Myocyte (in vitro differentiated cells): ENCODE results near the gene MECP2. TPM values are rescaled to one million over a fixed set of nuclear protein-coding genes. Genes with fewer than 3 reads are reported as not detected.

Experiments
- DNase-seq: peaks from one replicate; pipeline ENCODE4 v3.0.0-alpha.2; 2012; ENCODE audit warnings: low read depth
- total RNA-seq: library from RNA; depleted of rRNA; stranded (reverse); fragments of >200 nt; gene quantifications from 2 replicates; pipeline ENCODE4 v1.2.3, GENCODE V29; 2014

Gene MECP2
- total RNA-seq, 1 donor from 2014 or later: 28.5 TPM

DNA sequence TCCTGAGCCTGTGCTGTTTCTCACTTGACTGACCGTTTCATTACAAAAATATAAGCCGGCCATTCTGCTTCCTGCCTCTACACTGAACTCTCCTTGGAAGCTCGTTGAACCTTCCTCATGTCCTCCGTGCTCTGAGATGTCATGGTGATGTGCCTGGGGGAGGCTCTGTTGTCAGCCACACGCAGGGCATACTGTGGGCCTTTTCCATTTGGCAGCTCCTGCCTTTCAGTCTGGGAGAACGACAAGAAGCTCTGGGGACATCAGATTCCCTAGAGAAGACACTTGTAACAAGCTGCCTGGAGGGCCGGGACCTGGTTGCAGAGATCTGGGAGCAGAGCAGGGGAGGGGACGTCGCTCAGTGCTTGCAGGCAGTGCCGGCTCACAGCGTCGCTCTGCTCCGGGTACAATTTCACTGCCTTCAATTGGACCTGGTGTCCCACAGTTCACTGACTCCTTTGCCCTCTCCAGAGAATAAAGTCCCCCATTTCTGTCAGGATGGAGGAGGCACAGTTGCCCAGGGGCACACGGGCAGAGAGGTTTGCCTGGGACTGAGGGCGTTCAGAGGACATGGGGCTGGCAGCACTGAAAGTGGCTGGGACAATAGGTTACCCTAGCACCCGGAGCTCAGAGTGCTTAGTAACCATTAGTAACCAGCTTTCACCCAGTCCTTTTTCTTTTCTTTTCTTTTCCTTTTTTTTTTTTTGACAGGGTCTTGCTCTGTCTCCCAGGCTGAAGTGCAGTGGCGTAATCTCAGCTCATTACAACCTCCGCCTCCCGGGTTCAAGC lies 19.1 kb upstream of the MECP2 start:
- DNase-seq: no peak

DNA sequence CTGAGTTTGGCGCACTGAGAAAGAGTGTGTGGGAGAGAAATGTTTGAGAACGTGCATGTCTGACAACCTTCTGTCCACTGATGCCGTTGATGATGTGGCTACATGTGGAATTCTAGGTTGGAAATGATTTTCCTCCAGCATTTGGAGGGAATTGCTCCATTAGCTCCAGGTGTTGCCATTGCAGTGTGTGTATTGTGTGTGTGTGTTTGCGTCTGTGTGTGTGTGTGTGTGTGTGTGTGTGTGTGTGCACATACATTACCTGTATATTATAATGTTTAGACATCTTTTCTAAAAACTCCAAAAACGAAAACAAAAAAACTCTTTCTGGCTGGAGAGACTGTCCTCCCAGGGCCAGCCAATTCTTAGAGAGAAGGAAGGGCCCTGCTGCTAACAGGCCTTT lies 18.2 kb upstream of the MECP2 start:
- DNase-seq: no peak

DNA sequence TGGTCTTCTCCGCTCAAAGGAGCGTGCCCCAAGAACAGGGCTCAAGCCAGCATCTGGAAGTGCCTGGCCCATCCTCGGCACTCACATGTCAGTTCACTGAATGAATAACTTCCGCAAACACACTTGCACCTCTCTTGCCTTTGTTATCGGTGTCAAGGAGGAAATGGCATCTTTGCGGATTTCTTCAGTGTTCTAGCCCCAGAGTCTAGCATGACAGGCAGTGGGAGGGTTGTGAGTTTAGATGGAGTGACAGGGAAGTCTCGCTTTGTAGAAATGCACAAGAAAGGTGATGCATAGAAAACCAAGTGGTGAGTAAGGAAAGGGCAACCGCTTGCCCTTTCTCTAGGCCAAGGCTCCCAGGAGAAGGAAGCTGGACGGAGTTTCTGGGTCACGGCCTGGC lies 17.6 kb upstream of the MECP2 start:
- no peak for DNase-seq

DNA sequence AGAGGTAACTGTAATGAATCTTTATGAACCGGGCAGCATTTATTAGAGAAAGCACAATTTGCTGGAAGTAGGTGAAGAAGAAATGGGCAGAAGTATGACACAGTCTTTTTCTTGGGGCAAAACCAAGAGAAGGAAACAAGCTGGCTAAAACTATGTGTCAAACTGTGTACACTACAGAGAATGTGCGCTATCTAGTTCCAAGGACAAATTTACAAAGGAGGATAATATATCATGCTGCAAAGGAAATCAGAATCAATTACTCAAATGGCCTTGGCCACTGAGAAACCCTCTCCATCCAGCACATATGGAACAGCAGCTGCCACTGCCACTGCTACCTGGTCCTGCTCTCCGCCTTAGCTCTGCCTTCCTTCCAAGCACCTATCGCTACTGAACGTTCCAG lies 17.1 kb upstream of the MECP2 start:
- no peak for DNase-seq

DNA sequence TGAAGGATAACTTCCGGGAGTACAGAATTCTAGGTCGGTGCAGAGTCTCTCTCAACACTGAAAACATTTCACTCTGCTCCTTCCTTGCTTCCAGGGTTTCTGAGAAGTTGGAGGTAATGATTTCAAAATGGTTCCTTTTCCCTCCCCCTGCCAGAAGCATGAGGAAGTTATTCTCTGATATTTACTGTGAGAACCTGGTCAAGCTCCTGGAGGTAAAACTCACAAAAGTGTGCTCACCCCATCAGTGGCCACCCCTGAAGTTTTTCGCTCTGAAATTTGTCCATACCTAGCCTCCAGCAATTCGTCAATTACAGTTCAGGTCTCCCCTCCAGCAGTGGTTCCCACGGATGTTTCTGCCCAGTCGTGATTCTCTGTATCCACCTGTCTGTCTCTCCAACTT lies 16.2 kb upstream of the MECP2 start:
- DNase-seq: no peak

DNA sequence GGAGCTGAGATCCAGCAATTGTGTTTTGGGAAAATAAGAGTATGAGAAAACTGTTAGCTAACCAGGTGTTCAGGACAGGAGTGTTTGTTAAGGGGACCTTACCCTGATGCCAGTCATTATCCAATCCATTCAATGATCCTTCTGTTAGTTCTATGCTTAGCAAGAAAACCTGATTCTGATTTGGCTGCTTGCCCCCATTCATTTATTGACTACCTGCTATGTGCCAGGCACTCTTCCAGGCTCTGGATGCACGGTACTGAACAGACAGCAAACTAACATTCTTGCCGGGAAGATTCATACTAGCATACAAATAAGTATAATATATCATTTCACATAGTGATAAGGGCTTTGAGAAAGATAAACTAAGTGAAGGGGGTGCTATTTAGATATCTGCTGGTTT lies 1.0 kb upstream of the MECP2 start:
- no peak for DNase-seq

DNA sequence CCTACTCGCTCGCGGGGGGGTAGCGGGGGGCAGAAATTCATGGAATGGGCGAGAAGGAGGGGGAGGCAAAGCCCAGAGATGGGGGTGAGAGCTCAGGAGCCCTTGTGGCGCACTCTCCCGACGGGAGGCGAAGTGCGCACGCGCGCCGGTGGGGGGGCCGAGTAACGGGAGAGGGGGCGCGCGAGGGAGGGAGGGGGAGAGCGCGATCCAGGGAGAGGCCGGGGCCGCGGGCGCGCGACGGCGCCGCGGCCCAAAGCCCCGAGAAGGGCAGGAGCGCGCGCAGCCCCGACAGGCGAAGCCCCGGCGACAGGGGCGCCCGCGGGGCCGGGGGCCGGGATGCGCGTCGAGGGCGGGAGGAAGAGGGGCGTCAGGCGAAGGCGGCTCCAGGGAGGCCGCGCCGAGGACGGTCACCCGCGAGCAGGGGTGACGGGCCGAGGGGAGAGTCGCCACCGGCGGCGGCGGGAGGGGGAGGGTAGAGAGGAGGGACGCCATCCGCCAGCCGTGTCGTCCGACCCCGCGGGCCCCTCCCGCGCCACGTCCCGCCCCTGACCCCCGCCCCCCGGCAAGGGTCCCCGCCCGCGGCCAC lies 421 bp downstream of the MECP2 start:
- peak; percentile 75 for DNase-seq

DNA sequence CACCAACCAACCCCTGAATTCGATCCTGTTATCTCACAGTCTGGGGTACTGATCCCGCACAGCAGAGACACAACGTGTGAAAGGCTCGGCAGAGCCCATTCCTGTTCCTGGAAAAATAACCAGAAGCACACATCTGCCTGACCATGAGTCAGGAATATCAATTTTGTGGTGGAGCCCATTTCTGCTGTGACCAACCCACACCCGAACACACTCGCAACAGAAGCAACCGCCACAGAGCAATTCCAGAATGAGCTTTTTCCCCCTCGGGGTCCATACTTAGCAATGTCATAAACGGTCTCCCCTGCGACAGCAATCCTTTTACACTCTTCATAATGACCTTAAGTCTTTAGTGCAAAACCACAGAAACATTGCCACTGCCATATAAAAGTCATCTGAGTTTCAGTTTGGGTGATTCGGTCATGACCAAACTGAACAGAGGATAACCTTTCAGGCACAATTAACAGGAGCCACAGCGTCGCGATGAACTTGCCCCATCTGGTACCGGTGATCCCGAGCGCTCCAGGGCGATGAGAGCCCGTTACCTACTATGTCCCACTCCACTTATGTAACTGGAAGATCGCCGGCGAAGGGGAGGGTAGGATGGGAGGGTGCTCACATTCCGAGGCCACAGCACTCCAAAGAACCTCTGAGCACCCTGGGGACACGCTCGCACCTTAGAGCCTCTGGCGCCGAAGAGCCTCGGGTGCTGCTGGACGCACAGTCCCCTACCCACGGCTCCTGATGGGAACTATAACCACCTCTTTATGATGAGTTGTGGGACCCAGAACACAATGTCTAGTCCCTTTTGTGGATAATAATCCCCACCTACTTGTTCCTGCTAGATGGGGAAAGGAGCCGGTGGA lies 1.1 kb downstream of the MECP2 start:
- peak; percentile 32 for DNase-seq

DNA sequence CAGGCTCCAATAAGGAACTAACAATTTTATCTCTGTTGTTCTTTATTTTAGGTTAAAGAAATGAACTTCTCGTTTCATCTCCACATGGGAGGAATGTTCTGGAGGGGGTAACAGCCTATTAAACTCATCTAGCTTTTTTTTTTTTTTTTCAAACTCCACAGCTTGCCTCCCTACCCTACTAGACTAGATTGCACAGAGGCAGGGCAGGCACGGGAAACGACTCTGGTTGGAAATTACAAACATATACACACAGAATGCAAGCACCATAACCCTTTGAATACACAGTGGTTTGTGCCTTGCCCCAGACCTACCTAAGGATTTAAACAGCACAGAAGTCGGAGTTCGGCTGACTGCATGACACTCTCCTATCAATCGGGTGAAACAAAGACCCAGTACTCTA lies 2.7 kb downstream of the MECP2 start:
- no peak for DNase-seq

DNA sequence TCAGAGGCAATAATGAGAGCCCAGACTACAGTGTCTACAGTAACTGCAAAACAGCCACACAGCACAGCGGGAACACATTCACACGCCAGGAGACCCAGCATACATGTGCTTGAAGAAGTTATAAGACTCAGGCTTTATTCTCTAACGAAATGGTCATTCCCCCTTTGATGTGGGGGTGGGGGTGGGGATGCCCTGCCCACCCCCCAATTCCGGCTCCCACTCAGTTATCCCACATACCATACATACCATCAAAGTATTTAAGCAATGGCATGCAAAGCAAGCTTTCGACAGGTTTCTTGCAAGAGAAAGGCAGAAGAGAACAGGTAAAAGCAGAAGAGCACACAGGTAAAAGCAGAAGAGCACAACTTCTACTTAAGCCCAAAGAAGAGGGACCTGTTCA lies 3.6 kb downstream of the MECP2 start:
- DNase-seq: no peak

DNA sequence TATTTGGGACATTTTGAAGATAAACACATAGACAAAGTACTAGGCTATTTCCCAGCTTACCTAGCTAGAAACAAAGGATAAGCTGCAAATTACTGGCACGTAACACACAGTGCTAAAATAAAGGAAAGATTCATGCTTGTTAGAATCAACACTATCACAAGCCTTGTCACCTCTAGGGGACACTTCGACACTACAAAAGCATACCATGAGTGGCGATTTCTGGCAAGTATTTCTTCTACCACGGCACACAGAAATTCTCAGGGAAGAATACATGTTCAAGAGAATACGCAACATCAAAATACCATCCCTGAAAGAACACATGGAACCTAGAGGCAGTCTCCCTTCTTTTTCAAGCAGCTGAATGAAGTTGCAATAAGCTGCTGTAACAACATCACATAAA lies 5.1 kb downstream of the MECP2 start:
- DNase-seq: no peak

DNA sequence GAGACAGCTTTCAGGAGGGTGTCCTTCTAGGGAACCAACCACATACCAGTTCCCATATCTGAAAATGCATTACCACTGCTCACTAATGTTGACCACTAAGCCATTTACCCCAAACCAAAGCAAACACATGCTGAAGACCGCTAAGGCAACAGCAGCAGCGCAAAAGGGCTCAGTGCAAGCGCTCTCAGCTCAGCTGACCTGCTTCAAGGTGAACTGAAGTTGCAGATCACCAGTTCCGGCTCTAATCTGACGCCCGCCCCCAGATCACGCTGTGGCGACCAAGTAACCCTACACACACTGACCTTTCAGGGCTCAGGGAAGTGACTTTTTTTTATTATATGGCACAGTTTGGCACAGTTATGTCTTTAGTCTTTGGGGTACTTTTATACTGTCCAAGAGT lies 5.8 kb downstream of the MECP2 start:
- no peak for DNase-seq

DNA sequence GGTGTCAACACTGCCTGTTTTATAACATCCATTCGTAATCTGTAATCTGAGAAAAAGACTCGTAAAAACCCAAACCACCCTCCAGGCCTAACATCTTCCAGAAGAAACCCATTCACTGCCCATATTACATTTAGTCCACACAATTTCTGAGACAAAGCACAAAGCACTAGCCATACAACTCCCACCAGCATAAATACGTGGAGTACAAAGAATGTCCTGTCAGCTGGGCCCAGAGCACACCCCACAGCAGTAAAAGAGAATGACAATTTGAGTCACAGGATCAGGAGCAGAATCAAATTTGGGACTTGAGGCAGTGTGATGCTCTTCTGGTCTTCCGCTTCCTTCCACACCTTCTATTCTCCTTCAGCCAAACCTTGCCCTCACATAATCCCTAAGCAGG lies 6.8 kb downstream of the MECP2 start:
- no peak for DNase-seq

DNA sequence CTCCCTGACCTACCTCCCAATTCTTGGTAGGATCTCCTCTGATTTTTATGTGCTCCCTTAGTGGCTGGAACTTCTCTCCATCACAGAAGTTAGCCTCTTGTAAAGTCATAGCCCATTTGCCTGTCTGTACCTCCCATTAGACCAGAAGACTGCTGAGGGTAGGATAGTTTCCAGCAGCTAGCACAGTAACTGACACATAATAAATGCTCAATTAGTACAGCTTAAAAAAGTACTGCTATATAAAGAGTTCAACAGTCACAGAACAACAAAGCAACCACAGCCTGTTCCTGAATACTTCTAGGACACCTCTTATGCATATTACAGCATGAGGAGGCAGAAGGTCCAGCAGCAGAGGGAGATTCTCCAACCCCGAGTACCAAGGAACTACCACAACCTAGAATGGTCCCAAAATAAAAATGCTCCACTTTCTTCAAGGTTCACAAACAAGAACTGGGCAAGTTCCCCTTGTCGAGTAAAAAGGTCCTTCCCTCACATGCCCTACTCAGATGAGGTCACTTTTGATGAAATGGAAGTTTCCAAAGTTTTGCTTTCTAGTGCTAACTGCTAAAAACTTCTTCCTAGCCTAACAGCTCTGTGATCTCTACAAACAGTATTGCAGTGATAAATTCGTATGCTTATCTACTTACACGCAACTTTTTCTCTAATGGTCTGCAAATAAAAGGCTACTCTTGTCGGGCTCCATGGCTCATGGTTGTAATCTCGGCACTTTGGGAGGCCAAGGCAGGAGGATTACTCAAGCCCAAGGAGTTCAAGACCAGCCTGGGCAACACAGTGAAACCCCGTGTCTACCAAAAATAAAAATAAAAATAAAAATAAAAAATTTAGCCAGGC lies 12.8 kb downstream of the MECP2 start:
- DNase-seq: no peak

DNA sequence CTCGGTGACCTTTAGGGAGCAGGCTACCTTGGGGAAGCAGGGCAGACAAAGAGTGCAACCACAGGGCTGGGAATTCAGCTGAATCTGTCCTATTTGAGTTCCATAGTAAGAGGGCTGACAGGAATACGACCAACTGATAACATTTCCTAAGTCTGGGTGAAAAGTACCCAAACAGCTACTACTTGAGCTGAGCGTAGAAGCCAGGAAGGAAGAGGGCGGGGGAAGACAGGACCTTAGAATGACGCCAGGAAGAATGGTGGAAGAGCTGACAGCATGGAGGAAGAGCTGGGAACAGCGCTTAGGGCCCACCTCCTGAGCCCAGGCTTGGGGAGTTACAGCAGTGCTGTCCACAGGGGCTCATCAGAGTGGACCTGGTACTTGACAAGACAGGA lies 14.4 kb downstream of the MECP2 start:
- no peak for DNase-seq

DNA sequence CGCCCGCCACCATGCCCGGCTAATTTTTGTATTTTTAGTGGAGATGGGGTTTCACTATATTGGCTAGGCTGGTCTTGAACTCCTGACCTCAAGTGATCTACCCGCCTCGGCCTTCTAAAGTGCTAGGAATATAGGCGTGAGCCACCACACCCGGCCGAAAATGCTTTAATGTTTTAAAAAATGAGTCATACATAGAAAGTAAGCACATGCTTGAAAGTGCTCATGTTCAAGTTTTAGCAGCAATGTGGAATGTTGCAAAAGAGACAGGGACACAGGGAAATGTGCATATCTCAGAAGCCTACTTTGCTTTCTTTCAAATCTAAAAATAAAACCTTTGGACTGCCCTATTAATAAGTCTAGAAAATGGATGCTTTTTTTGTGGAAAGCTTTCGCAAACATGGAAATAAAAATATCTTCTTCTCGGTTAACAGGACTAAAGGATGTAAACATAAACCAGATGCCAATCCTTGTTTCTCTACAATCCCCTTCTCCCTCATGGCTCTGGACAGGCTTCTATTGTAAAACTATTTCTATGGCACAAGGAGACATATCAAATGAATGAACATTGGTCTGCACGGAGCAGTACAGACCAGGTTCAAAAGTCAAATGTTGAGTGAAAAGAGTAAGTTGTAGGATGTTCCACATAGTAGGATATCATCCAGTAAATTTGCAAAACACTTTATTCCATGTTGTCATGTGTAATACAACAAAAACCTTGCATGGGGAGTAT lies 15.0 kb downstream of the MECP2 start:
- DNase-seq: peak; percentile 16

DNA sequence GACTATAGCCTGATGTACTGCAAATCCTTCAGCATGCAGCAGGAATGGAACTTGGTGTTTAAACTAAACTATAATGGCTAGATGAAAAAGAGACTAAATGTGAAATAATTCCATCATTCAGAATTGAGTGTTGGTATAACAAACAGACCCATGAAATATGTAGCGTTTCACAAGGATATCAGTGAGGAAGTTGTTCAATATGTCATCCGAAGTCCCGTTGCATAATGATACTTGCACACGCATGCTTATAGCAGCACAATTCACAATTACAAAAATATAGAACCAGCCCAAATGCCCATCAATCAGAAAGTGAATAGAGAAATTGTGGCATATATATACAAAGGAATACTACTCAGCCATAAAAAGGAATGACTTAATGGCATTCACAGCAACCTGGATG lies 20.4 kb downstream of the MECP2 start:
- DNase-seq: no peak

DNA sequence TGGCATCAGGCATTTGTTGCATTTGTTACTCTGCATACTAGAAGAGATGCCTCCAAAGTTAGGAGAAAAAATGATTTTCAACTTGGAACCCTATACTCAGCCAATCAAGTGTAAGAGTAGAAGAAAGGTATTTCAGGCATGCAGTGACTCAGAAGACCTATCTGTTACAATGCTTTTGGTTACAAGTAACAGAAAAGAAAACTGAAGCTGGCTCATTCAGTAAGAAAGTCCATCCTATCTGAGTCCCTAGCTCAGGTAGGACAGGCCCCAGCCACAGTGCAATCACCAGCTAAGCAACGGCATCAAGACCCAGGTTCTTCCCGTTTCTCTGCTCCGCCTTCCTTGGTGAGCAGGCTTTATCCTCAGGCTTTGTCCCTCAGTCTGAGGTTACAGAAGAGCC lies 23.3 kb downstream of the MECP2 start:
- DNase-seq: peak; percentile 39

DNA sequence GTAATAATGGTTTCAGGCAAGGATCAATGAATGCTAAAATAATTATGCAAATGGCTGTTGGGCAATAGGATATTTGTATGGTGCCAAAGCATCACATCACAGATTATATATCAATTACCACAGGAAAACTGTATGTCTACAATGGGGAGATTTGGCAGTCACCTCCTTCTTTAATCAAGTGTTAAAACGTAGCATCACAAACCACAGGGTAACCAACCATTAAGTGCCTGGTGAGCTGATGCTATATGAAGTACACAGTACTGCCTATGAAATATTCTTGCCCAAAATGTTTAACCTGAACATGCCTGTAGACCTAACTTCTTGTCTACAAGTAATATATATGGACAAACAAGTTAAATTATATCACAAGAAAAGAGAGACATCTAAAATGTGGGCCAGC lies 25.3 kb downstream of the MECP2 start:
- DNase-seq: no peak

DNA sequence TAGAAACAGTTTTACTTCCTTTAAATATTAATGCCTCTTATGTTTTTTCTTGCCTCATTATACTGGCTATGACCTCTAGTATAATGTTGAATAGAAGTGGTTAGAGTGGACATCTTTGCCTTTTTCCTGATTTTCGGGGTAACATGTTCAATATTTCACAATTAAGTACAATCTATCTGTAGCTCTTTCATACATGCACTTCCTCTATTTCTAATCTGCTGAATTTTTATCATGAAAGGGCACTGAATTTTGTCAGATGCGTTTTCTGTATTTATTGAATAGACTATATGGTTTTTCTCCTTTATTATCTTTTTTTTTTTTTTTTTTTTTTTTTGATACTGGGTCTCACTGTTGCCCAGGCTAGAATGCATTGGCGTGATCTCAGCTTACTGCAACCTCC lies 29.0 kb downstream of the MECP2 start:
- DNase-seq: no peak
